ENCODE results near the gene PNMA8C.
"Not testable (repeated sequence)": the region's sequence is repeated elsewhere in the genome, so short reads cannot be mapped to it uniquely, and the experiment has no call there.

The PNMA8C gene

DNA sequence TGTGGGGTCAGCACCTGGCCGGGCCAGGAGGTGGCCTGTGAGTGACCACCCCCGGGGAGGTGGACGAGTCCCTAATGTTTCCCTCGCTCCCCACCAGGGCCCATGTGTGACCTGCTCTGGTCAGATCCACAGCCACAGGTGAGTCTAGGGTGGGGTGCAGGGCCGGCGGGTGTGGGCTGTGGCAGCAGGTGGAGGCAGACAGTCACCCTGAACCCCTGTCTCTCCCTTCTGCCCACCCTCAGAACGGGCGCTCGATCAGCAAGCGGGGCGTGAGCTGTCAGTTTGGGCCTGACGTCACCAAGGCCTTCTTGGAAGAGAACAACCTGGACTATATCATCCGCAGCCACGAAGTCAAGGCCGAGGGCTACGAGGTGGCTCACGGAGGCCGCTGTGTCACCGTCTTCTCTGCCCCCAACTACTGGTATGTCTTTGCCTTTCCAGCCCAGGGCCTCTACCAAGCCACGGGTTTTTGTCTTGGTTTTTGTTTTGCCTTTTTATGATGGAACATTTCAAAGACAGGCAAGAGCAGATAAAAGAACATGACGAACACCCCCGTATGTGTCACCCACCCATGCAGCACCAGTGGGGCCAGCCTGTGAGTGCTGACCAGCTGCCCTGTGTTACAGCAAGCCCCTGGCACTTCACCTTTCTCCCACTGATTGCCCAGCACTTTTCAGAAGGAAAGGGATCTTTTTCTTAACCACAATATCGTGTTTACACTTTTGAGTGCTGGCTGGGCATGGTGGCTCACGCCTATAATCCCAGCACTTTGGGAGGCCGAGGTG lies 40.2 kb downstream of the PNMA8C start:
- DNase-seq, result no peak

DNA sequence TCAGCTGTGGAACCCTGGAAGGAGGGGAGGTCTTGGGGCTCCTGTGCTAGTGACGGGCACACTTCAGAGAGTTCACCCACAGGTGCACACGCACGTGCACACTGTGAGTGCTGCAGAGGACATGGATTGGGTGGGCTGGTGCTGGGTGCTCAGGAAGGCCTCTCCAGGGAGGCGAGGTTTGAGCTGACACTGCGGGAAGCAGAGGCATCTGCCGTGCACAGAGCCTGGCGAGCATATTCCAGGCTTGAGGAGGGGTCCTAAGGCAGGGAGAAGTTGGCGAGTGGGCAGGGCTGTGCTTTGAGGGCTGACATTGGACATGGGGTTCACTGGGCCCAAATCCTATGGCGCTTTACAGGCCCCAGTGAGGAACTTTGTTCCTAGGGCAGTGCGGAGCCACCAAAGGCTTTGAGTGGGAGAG lies 41.0 kb downstream of the PNMA8C start:
- DNase-seq, result no peak

DNA sequence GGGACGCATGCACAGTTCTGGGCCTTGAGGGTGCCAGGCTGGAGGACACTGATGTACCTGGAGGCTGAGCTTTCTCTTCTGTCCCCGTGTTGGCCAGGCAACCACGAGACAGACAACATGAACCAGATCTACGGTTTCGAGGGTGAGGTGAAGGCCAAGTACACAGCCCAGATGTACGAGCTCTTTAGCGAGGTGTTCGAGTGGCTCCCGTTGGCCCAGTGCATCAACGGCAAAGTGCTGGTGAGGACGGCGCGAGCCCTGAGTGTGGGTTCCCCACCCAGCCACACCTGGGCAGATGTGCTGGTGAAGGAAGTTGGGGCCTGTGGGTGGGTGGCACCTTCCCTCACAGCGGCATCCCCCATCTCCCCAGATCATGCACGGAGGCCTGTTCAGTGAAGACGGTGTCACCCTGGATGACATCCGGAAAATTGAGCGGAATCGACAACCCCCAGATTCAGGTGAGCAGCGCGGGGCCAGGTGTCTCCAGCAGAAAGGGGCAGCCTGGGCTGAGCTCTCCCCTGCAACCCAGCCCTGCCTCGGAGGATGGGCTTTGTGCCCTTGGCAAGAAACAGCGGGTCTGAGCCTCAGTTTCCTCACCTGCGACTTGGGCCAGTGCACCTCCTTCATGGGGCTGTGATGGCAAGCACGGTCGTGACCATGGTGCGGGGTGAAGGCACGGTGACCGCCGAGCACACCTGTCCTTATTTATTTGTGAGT lies 41.6 kb downstream of the PNMA8C start:
- DNase-seq, result no peak

DNA sequence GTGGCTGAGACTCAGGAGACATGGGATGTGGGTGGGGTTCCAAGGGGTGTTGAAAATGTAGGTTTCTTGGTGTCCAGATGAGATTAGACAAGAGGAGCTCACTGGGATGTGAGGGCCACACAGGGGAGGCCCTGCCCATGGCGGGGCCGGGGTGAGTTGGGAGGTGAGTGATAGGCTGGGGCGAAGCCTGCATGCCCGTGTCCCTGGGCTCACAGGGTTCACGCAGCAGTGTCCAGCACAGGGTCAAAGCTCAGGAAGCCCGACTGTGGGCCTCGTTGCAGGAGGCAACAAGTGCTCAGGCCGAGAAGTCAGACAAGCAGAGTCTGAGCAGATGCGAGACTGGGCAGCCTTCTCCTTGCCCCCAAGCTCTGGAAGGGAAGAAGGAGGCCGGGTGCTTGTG lies 42.6 kb downstream of the PNMA8C start:
- no peak for DNase-seq

DNA sequence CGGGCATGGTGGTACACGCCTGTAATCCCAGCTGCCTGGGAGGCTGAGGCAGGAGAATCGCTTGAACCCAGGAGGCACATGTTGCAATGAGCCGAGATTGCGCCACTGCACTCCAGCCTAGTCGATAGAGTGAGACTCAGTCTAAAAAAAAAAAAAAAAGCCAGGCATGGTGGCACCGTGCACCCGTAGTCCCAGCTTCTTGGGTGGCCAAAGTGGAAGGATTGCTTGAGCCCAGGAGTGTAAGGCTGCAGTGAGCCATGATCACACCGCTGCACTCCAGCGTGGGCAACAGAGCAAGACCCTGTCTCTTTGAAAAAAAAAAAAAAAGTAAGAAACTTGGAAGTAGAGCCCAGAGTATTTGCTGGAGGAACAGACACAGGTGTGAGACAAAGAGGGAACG lies 43.1 kb downstream of the PNMA8C start:
- no peak for DNase-seq

DNA sequence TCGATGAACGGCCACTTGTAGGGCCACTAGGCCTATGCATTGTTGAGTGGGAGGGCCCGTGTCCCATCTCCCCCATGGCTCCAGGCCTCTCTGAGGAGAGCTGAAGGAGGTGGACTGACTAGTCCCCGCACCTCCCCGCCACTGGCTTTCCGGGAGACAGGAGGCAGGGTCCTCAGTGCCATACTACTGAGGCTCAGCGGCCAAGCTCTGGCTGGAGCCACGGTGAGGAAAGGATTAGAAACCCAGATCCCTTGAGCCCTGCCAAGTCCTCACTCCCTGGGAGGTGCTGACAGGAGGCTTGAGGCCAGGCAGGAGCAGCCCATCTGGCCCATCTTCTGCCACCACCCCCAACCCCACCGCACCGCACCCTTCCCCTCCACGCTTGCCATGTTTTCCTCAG lies 44.3 kb downstream of the PNMA8C start:
- DNase-seq, result no peak

DNA sequence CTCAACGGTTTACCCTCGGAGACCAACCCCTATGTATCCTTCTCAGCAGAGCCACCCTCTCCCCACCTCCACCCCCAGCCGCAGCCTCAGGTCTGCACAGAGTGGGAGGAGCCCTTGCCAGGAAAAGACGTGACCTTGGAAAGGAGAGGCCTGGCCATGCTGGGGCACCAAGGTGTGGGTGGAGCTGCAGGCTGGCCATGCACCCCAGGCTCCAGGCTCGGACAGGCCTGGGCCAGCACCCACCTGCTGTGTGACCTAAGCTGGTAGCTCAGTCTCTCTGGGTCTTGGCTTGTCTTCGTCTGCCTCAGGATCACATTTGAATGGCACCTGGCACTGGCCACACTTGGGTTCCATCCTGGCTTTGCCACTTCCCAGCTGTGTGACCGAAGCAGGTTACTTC lies 44.9 kb downstream of the PNMA8C start:
- DNase-seq, result no peak

DNA sequence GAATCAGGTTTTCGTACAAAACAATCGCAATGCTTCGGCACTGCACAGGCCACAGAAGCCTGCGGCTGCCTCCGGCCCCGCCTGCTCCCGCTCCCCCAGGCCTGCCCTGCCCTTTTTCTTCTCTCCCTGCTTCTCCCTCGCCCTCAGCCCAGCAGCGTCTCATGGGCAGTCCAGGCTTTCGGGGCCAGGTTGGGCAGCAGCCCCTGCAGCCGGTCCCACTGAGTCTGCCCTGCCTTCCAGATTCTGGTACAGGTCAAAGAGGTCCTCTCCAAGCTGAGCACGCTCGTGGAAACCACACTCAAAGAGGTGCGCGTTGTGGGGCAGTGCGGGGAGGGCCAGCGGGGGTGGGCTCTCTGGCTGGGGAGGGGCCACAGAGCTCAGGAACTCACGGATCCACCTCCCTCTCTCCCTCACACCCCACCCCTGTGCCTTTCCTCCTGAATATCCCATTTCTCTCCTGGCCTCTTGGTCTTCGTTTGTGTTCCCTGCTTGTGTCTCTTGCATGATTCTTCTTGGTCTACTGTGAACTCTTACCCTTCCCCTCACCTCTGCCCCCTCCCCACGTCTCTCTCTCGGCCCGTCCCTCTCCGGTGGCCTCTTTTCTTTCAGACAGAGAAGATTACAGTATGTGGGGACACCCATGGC lies 45.4 kb downstream of the PNMA8C start:
- no peak for DNase-seq

DNA sequence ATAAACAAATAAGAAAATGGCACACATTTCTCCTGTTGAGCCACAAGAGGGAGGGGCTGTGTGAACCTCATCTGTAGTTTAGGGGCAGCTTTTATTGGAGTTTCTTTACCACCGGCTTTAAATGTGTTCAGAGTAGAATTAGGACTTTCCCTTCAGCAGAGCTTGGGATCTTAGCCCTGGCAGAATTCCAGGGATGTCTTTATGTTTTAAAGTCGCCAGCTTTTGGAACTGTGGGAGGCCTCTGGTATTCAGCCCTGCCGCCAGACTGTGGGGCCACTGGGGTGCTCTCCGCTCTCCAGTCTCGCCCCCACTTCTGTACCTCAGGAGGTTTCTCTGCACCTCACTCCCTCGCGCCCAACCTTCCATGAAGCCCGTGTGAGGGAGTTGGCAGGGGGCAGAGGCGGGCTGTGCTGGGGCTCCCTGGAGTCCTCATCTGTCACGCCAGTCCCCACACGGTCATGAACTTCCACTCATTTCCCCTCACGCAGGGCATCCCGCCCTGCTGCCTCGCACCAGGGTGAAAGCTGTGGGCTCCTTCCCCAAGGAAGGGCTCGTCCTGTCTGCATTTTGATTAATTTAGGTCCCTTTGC lies 46.9 kb downstream of the PNMA8C start:
- DNase-seq, result no peak

DNA sequence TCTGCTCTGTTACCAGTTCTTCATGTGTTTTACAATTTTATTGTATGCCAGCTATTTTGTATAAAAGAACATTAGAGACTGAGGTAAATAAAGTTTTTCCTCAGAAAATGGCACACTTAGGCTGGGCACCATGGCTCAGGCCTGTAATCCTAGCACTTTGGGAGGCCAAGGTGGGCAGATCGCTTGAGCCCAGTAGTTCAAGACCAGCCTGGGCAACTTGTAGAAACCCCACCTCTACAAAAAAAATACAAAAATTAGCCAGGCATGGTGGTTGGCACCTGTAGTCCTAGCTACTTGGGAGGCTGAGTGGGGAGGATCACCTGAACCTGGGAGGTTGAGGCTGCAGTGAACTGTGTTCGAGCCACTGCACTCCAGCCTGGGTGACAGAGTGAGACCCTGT lies 47.4 kb downstream of the PNMA8C start:
- no peak for DNase-seq

DNA sequence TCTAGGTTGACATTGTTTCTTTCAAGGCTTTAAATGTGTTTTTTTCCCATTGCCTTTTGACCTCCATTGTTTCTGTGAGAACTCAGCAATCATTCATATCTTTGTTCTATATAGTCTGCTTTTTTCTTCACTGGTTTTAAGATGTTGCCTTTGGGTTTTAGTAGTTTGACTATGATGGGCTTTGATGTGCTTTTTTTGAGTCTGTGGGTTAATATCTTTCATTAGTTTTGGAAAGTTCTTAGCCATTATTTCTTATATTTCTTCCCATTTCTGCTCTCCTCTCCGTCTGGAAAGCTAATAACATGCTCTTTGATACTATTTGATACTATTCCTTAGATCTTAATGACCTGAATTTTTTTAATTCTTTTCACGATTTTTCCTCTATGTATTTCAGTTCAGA lies 48.0 kb downstream of the PNMA8C start:
- no peak for DNase-seq

DNA sequence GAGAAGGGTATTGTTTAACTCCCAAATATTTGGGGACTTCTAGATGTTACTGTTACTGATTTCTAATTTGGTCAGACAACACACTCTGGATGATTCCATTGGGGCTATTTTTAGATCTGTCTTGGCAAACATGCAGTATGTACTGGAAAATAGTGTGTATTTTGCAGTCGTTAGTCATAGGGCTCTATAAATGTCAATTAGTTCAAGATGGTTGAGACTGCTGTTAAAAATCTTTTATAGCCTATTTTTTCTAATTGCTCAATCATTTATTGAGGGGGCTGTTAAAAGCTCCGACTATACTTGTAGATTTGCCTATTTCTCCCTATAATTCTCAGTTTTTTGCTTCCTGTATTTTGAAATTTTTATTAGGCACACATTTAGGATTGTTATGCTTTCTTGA lies 50.5 kb downstream of the PNMA8C start:
- no peak for DNase-seq

DNA sequence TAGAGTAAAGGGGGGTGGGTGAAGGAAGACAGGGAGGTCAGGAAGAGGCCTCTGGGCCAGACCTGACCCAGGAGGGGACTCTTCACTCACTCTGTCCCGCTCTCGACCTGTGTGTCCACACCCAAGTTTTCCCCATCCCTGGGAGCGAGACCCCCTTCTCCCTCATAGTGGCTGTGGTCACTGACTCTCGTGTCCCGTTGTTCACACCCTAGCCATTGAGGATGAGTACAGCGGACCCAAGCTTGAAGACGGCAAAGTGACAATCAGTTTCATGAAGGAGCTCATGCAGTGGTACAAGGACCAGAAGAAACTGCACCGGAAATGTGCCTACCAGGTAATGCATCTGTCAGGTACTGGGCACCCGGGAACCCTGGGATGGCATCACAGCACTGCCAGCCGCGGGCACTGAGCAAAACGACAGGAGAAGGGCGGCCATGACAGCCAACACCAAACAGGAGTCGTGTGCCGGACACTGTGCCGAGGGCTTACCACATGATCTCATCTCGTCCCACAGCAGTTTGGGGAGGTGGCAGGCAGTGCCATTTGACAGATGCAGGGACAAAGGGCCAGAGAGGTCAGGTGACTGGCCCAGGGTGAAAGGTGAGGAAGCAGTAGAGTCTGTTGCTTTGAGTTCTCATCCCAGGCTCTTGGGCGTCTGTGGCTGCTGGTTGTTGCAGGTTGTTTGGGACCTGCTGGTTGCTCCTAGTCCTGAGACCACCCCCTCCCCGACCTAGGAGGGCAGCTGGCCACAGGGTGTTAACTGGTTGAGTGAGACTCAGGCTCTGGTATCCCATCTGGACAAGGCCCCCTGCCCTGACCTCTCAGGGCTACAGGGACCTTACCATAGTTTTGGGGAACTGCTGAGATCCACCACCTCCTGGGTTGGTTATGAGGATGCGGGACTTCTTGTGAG lies 52.2 kb downstream of the PNMA8C start:
- DNase-seq, result no peak

DNA sequence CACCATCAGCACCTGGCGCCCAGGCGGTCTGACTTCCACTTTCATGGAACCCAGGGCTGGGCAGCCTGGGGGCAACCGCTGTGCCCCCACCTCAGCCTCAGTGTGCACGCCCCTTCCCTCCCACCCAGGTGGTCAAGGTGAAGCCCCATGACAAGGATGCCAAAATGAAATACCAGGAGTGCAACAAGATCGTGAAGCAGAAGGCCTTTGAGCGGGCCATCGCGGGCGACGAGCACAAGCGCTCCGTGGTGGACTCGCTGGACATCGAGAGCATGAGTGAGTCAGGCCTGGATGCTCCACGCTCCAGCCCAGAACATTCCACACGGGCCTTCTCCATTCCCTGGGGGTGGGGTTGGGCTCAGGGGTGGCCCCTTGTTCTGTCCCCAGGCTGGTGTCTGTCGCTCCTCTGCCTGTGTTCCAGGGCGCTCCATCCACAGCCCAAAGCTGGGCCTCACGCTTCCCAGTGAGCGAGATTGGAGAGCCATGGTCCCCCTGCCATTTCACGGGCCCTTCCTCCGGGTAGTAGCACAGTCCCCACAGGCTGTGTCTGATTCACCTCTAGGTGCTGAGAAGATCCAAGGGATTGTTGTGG lies 53.2 kb downstream of the PNMA8C start:
- DNase-seq, result not testable (repeated sequence)
